HepG2 (cell line): ENCODE results near the gene XPO5. TPM values are rescaled to one million over a fixed set of nuclear protein-coding genes. Genes with fewer than 3 reads are reported as not detected.

Source experiments
- ATAC-seq: fragments of 200-7000 bp; cut with Tn5 transposase; 3 replicates; pipeline ENCODE4 v1.9.1; 2020; ENCODE audit warnings: mild to moderate bottlenecking, moderate library complexity
- BruUV-seq: library from RNA; stranded (reverse); fragments of 400-500 nt; replicated peaks from 2 replicates; lab custom pipeline; 2021; lab: Mats Ljungman, UMichigan
- CTCF ChIA-PET: fragments of 300-600 bp; formaldehyde crosslinking; extraction: SDS; loops from one replicate; lab custom pipeline; 2021; ENCODE audit warnings: low total read pairs, inconsistent platforms, low intra/inter-chr PET ratio; lab: Yijun Ruan, JAX
- POLR2A ChIA-PET: fragments of 350-600 bp; sonication (Branson Sonifier 250); formaldehyde crosslinking; loops from one replicate; lab custom pipeline; 2020; ENCODE audit warnings: antibody characterized with exemption, inconsistent platforms; lab: Yijun Ruan, JAX
- DNase-seq: peaks from one replicate; pipeline ENCODE4 v3.0.0-alpha.2; 2015; ENCODE audit warnings: low spot score
- FAIRE-seq: peaks from 3 replicates; lab custom pipeline; 2011; peaks lifted over from hg19 to GRCh38; lab: Jason Lieb, UNC
- H2AFZ ChIP-seq: one replicate; pipeline ENCODE4 v1.6.1; 2011; ENCODE audit warnings: low read length, inconsistent platforms
- H3K27ac ChIP-seq: fragments of 300-600 bp; 3 replicates; pipeline ENCODE4 v1.8.0; 2011; ENCODE audit warnings: mixed run types, mild to moderate bottlenecking, mixed read lengths, low read length, inconsistent platforms; ENCODE audit not compliant: insufficient read depth; ENCODE audit errors: extremely low read length
- H3K27me3 ChIP-seq, 2 experiments: fragments of 200-600 bp in 1 of 2; 2 replicates in 1 of 2; 3 replicates in 1 of 2; pipeline versions ENCODE4 v1.6.0 to v1.8.0; 2011; ENCODE audit warnings: low read length in 2 of 2, mild to moderate bottlenecking in 2 of 2, moderate library complexity in 2 of 2, inconsistent platforms in 1 of 2; ENCODE audit not compliant: insufficient read depth in 2 of 2, control insufficient read depth in 1 of 2
- H3K36me3 ChIP-seq, 2 experiments: fragments of 200-600 bp in 1 of 2; replicated peaks in 1 of 2; 2 replicates in 1 of 2; 3 replicates in 1 of 2; pipeline versions ENCODE4 v1.5.1 to v1.8.0; 2011; ENCODE audit warnings: low read length in 2 of 2, inconsistent platforms in 1 of 2; ENCODE audit not compliant: insufficient read depth in 2 of 2, control insufficient read depth in 1 of 2
- H3K4me1 ChIP-seq: 2 replicates; pipeline ENCODE4 v1.5.1; 2012; ENCODE audit warnings: low read length, inconsistent platforms; ENCODE audit not compliant: insufficient read depth
- H3K4me2 ChIP-seq: 2 replicates; pipeline ENCODE4 v1.6.0; 2011; ENCODE audit warnings: low read depth, low read length, inconsistent platforms
- H3K4me3 ChIP-seq, 3 experiments: fragments of 200-600 bp in 1 of 3; sonication (generic), shearing (Covaris generic) in 1 of 3; replicated peaks in 1 of 3; 2 replicates each; pipeline ENCODE4 v1.5.1; 2011 to 2016; ENCODE audit warnings: low read length in 3 of 3, inconsistent platforms in 2 of 3, low read depth in 2 of 3, mild to moderate bottlenecking in 2 of 3, control low read depth in 1 of 3, mixed read lengths in 1 of 3; ENCODE audit not compliant: insufficient read depth in 1 of 3
- H3K79me2 ChIP-seq: one replicate; pipeline ENCODE4 v1.6.1; 2011; ENCODE audit warnings: low read length, inconsistent platforms; ENCODE audit not compliant: insufficient read depth
- H3K9ac ChIP-seq: 2 replicates; pipeline ENCODE4 v1.6.0; 2011; ENCODE audit warnings: mild to moderate bottlenecking, low read depth, low read length, inconsistent platforms; ENCODE audit not compliant: insufficient read depth
- H3K9me3 ChIP-seq: 2 replicates; pipeline ENCODE4 v1.5.1; 2012; ENCODE audit warnings: mild to moderate bottlenecking, low read length
- H4K20me1 ChIP-seq: 2 replicates; pipeline ENCODE4 v1.6.0; 2011; ENCODE audit warnings: inconsistent platforms, mild to moderate bottlenecking, low read length, moderate library complexity; ENCODE audit not compliant: insufficient read depth
- BATF2 ChIP-seq: sonication (generic); formaldehyde crosslinking; IDR thresholded peaks from 2 replicates; pipeline ENCODE4 v1.8.0; 2022; ENCODE audit warnings: mild to moderate bottlenecking, missing genetic modification reagents, moderate library complexity
- CENPX ChIP-seq: sonication (generic); formaldehyde crosslinking; IDR thresholded peaks from 2 replicates; pipeline ENCODE4 v1.9.0; 2021; ENCODE audit warnings: mild to moderate bottlenecking, missing genetic modification reagents, moderate library complexity
- HNRNPH1 ChIP-seq: fragments of 200-400 bp; formaldehyde crosslinking; optimal IDR thresholded peaks from 2 replicates; pipeline ENCODE3; 2017; ENCODE audit warnings: mild to moderate bottlenecking, low read depth, low read length
- KLF6 ChIP-seq: IDR thresholded peaks from 2 replicates; pipeline ENCODE4 v1.8.0; 2016; ENCODE audit warnings: missing biosample characterization, missing genetic modification reagents
- KMT2A ChIP-seq: sonication (generic); formaldehyde crosslinking; IDR thresholded peaks from 2 replicates; pipeline ENCODE4 v1.4.0; 2020; ENCODE audit warnings: missing genetic modification reagents
- PAWR ChIP-seq: sonication (generic); formaldehyde crosslinking; IDR thresholded peaks from 2 replicates; pipeline ENCODE4 v1.4.0; 2020; ENCODE audit warnings: missing genetic modification reagents, mild to moderate bottlenecking, borderline replicate concordance
- SP2 ChIP-seq: sonication (generic); formaldehyde crosslinking; IDR thresholded peaks from 2 replicates; pipeline ENCODE4 v1.5.1; 2020; ENCODE audit warnings: mild to moderate bottlenecking, missing genetic modification reagents
- SSRP1 ChIP-seq: IDR thresholded peaks from 2 replicates; pipeline ENCODE4 v1.6.1; 2016; ENCODE audit warnings: control low read depth
- ZFYVE20 ChIP-seq: sonication (generic); formaldehyde crosslinking; IDR thresholded peaks from 2 replicates; pipeline ENCODE4 v1.8.0; 2023; ENCODE audit warnings: low read depth, mild to moderate bottlenecking, moderate library complexity, missing genetic modification reagents, borderline replicate concordance
- ZKSCAN5 ChIP-seq: sonication (generic); formaldehyde crosslinking; IDR thresholded peaks from 2 replicates; pipeline ENCODE4 v1.5.1; 2020; ENCODE audit warnings: mild to moderate bottlenecking, missing genetic modification reagents
- ZNF138 ChIP-seq: sonication (generic); formaldehyde crosslinking; IDR thresholded peaks from 2 replicates; pipeline ENCODE4 v1.5.0; 2020; ENCODE audit warnings: mild to moderate bottlenecking, low read depth, missing genetic modification reagents
- ZNF264 ChIP-seq: sonication (generic); formaldehyde crosslinking; IDR thresholded peaks from 2 replicates; pipeline ENCODE4 v1.4.0; 2020; ENCODE audit warnings: missing genetic modification reagents
- ZNF496 ChIP-seq: sonication (generic); formaldehyde crosslinking; IDR thresholded peaks from 2 replicates; pipeline ENCODE4 v1.8.1; 2023; ENCODE audit warnings: mild to moderate bottlenecking, moderate library complexity, missing genetic modification reagents; ENCODE audit not compliant: insufficient replicate concordance
- ZNF598 ChIP-seq: sonication (generic); formaldehyde crosslinking; IDR thresholded peaks from 2 replicates; pipeline ENCODE4 v1.5.1; 2020; ENCODE audit warnings: mild to moderate bottlenecking, missing genetic modification reagents, borderline replicate concordance
- WGBS: methylation state at CpG from one replicate; pipeline ENCODE4 v1.1.6; 2017; ENCODE audit warnings: low lambda C conversion rate; 5-methylcytosine and 5-hydroxymethylcytosine counted together
- in situ Hi-C: cut with HindIII; loops from 2 replicates; pipeline ENCODE4 v1.10.0; 2017; ENCODE audit warnings: low pct_unique_long_range_greater_than_20kb; ENCODE audit not compliant: extremely low pct_ligation_motif_present
- intact Hi-C: fragments of 100-400 bp; cut with micrococcal nuclease; formaldehyde crosslinking; loops from one replicate; pipeline ENCODE4 v1.10.0; 2022; ENCODE audit not compliant: unreplicated experiment
- polyA plus RNA-seq, 8 experiments: library from polyadenylated mRNA; depleted of rRNA in 3 of 8; stranded (reverse) in 7 of 8; unstranded in 1 of 8; fragments of >200 nt; fragmentation: Illumina TruSeq in 4 of 8; extraction: Trizol in 4 of 8; gene quantifications; 2 replicates each; pipeline versions ENCODE4 v1.2.1 to v1.2.3, GENCODE V29; 2011 to 2016; ENCODE audit warnings: low read depth in 4 of 8, missing spikeins in 1 of 8, mixed read lengths in 1 of 8; ENCODE audit not compliant: insufficient read depth in 1 of 8
- total RNA-seq, 5 experiments: library from RNA; depleted of rRNA; stranded (reverse); fragments of >200 nt; fragmentation: Illumina TruSeq; extraction: Trizol; gene quantifications; 2 replicates each; pipeline ENCODE4 v1.2.3, GENCODE V29; 2016; ENCODE audit warnings: low read depth in 1 of 5
- TF ChIP-seq, protein P1 (sequence below): sonication (generic); formaldehyde crosslinking; IDR thresholded peaks from 2 replicates; pipeline ENCODE4 v1.5.1; 2020; ENCODE audit warnings: mild to moderate bottlenecking, missing genetic modification reagents, moderate library complexity
- TF ChIP-seq, protein P2 (sequence below): sonication (generic); formaldehyde crosslinking; IDR thresholded peaks from 2 replicates; pipeline ENCODE4 v1.4.0; 2020; ENCODE audit warnings: missing genetic modification reagents
- TF ChIP-seq, protein P3 (sequence below): sonication (generic); formaldehyde crosslinking; conservative IDR thresholded peaks from 2 replicates; pipeline ENCODE4 v1.8.0; 2022; ENCODE audit warnings: low read depth, missing genetic modification reagents

Gene XPO5
- total and polyA plus RNA-seq, 2 of the 13 experiments (the other 11 are each of a cell fraction or from before 2014, with no cell fraction given), result 52.2 to 68.0 TPM

- in situ Hi-C loops, result no loop called here
- ATAC-seq (peak; percentile 90), DNase-seq (peak; percentile 98), FAIRE-seq (peak; percentile 88)
- peak within 1 kb of the TSS; percentile 74 for H3K27ac ChIP-seq
- BruUV-seq, result no TSS peak
- ChIA-PET CTCF (no interaction called here), POLR2A (interaction anchor here (0.6 to 2.0 kb wide), 16 partner anchors 10 to 503 kb away, joined by 3 to 11 read pairs (median 4); partner anchors contain the start of genes ABCC10, CUL7, GTPBP2 and KLHDC3)
- peak within 1 kb of the TSS; percentile 96 for H3K4me2 ChIP-seq
- peak within 1 kb of the TSS; percentile 85 to 99 (median 93) for H3K4me3 ChIP-seq
- peak within 1 kb of the TSS; percentile 98 for H3K9ac ChIP-seq
- intact Hi-C loops, result loop anchor here (5.0 kb wide), 1 partner anchor 60 kb away; the partner anchor contains the start of genes POLH and XPO5
- H3K36me3 ChIP-seq, result peaks cover 37 to 64% of the 10 kb centered on the region in 2 experiments
- no peak within 1 kb of the TSS for H2AFZ ChIP-seq
- H4K20me1 ChIP-seq, result no peaks in the 10 kb centered on the region
- H3K79me2 ChIP-seq, result peaks cover 52% of the 10 kb centered on the region
- WGBS, result 1% methylated on average over 56 of the region's 57 CpGs
- no peaks in the 10 kb centered on the region for H3K9me3 ChIP-seq
- peaks cover 36% of the 10 kb centered on the region for H3K4me1 ChIP-seq
- H3K27me3 ChIP-seq, result peaks cover 0 to 5% of the 10 kb centered on the region in 2 experiments; a peak in 1 of 5 replicates
- TF ChIP-seq HNRNPH1 (no peak), KLF6 (0 out of 2 replicates have a peak, but pooled peaks have one; percentile 12), ZNF138 (CRISPR knock-in tag) (no peak), ZKSCAN5 (CRISPR knock-in tag) (no peak), PAWR (no peak), SSRP1 (peak; percentile 42; the same call in 1 of the 2 replicates), SP2 (peak; percentile 61; the same call in 1 of the 2 replicates), ZNF496 (no peak), CENPX (CRISPR knock-in tag) (no peak), ZNF598 (peak; percentile 99), ZFYVE20 (no peak), ZNF264 (peak; percentile 42; the same call in 1 of the 2 replicates), KMT2A (CRISPR knock-in tag) (peak; percentile 96), BATF2 (no peak)
- TF ChIP-seq, protein P1, sequence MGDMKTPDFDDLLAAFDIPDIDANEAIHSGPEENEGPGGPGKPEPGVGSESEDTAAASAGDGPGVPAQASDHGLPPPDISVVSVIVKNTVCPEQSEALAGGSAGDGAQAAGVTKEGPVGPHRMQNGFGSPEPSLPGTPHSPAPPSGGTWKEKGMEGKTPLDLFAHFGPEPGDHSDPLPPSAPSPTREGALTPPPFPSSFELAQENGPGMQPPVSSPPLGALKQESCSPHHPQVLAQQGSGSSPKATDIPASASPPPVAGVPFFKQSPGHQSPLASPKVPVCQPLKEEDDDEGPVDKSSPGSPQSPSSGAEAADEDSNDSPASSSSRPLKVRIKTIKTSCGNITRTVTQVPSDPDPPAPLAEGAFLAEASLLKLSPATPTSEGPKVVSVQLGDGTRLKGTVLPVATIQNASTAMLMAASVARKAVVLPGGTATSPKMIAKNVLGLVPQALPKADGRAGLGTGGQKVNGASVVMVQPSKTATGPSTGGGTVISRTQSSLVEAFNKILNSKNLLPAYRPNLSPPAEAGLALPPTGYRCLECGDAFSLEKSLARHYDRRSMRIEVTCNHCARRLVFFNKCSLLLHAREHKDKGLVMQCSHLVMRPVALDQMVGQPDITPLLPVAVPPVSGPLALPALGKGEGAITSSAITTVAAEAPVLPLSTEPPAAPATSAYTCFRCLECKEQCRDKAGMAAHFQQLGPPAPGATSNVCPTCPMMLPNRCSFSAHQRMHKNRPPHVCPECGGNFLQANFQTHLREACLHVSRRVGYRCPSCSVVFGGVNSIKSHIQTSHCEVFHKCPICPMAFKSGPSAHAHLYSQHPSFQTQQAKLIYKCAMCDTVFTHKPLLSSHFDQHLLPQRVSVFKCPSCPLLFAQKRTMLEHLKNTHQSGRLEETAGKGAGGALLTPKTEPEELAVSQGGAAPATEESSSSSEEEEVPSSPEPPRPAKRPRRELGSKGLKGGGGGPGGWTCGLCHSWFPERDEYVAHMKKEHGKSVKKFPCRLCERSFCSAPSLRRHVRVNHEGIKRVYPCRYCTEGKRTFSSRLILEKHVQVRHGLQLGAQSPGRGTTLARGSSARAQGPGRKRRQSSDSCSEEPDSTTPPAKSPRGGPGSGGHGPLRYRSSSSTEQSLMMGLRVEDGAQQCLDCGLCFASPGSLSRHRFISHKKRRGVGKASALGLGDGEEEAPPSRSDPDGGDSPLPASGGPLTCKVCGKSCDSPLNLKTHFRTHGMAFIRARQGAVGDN (CRISPR knock-in tag), result peak; percentile 94
- TF ChIP-seq, protein P2, sequence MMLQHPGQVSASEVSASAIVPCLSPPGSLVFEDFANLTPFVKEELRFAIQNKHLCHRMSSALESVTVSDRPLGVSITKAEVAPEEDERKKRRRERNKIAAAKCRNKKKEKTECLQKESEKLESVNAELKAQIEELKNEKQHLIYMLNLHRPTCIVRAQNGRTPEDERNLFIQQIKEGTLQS (CRISPR knock-in tag), result no peak; the same call in 1 of the 2 replicates
- TF ChIP-seq, protein P3, sequence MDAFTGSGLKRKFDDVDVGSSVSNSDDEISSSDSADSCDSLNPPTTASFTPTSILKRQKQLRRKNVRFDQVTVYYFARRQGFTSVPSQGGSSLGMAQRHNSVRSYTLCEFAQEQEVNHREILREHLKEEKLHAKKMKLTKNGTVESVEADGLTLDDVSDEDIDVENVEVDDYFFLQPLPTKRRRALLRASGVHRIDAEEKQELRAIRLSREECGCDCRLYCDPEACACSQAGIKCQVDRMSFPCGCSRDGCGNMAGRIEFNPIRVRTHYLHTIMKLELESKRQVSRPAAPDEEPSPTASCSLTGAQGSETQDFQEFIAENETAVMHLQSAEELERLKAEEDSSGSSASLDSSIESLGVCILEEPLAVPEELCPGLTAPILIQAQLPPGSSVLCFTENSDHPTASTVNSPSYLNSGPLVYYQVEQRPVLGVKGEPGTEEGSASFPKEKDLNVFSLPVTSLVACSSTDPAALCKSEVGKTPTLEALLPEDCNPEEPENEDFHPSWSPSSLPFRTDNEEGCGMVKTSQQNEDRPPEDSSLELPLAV (CRISPR knock-in tag), result no peak
These were observed 58.9 kb downstream of the XPO5 start, which contains the start of the genes POLR1C and YIPF3 for GRCh38 chr6:43516697-43517504. TSS of gene POLR1C (plus strand) at chr6:43517089. CDS start at chr6:43517110, 21 bp downstream. TSS of gene YIPF3 (minus strand) at chr6:43516926. CDS start at chr6:43516807, 119 bp downstream.
